Measurements from ENCODE around the gene SLC2A5.

SLC2A5 gene

DNA sequence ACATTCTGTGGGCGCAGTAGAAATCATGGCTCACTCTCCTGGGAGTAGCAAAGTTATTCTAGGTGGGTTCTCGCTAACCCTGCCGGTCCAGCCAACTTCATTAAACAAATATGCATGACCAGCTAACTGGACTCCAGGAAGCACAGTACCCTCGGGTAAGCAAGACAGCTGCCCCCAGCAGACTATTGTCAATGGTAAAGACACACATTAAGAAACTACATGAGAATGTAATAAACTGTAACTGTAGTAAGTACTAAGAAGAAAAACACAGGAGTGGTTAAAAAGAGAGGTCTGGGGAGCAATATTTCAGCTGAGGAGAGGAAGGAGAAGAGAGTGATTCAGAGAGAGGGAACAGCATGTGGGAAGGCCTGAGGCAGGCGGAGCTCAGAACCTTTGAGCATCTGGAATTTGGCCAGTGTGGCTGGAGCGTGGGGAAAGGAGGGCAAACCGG lies 7.4 kb downstream of the SLC2A5 start:
- TF ChIP-seq, protein P1, sequence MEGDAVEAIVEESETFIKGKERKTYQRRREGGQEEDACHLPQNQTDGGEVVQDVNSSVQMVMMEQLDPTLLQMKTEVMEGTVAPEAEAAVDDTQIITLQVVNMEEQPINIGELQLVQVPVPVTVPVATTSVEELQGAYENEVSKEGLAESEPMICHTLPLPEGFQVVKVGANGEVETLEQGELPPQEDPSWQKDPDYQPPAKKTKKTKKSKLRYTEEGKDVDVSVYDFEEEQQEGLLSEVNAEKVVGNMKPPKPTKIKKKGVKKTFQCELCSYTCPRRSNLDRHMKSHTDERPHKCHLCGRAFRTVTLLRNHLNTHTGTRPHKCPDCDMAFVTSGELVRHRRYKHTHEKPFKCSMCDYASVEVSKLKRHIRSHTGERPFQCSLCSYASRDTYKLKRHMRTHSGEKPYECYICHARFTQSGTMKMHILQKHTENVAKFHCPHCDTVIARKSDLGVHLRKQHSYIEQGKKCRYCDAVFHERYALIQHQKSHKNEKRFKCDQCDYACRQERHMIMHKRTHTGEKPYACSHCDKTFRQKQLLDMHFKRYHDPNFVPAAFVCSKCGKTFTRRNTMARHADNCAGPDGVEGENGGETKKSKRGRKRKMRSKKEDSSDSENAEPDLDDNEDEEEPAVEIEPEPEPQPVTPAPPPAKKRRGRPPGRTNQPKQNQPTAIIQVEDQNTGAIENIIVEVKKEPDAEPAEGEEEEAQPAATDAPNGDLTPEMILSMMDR (IDR thresholded peaks at IDR 0.05; ENCODE audit: low read length, missing control alignments) = no peak
- no peak overlapping the region for H3K4me3 ChIP-seq (replicated peaks; ENCODE audit: low read depth, low read length)
- DNase-seq (ENCODE audit: low read depth) = no peak

DNA sequence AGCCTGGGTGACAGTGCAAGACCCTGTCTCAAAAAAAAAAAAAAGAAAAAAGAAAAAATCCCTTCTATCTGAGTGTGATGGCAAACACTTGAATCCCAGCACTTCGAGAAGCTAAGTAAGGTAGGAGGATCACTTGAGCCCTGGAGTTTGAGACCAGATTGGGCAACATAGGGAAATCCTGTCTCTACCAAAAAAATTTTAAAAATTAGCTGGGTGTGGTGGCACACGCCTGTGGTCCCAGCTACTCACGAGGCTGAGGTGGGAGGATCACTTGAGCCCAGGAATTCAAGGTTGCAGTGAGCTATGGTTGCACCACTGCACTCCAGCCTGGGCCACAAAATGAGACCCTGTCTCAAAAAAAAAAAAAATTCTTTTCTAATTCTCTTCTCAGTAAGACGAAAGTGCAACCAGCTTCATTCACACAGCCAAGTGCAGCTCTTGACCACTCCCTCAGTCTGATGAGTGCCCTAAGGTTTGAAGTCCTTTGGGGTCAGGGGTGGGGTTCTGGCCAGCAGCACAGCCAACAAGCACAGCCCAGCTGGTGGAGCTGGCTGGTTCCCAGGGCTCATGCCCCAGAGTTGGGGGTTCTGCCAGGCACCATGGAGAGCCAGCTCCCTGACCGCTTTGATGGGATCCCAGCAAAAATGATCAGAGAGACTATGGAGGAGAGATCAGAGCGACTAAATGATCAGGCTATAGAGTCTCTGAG lies 8.0 kb downstream of the SLC2A5 start:
- no peak for DNase-seq (ENCODE audit: low read depth)
- H3K4me3 ChIP-seq (replicated peaks; ENCODE audit: low read depth, low read length) = no peak overlapping the region
- TF ChIP-seq, protein P1 (IDR thresholded peaks at IDR 0.05; ENCODE audit: low read length, missing control alignments) = no peak

DNA sequence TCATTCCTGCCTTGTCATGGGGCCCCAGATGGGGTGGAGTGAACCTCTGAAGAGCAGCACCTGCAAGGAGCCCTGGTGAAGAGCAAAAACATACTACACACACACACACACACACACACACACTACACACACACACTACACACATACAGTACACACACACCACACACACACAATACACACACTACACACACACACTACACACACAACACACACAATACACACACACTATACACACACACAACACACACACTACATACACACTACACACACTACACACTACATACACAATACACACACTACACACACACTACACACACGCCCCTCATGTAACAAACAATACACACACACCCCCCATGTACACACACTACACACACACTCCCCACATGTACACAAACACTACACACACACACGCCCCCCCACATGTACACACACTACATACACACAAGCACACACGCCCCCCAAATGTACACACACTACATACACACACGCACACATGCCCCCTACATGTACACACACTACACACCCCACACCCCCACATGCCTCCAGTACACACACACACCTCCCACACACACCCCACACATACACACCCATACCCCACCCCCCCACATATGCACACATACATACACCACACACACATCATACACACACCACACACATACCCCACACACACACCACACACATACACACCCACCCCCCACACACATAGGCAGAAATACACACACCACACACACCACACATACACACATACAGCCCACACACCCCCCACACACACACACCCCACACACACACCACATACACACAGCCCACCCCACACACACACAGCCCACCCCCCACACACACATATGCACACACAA lies 9.3 kb downstream of the SLC2A5 start:
- no peak overlapping the region for H3K4me3 ChIP-seq (replicated peaks; ENCODE audit: low read depth, low read length)
- TF ChIP-seq, protein P1 (IDR thresholded peaks at IDR 0.05; ENCODE audit: low read length, missing control alignments) = no peak
- no peak for DNase-seq (ENCODE audit: low read depth)

DNA sequence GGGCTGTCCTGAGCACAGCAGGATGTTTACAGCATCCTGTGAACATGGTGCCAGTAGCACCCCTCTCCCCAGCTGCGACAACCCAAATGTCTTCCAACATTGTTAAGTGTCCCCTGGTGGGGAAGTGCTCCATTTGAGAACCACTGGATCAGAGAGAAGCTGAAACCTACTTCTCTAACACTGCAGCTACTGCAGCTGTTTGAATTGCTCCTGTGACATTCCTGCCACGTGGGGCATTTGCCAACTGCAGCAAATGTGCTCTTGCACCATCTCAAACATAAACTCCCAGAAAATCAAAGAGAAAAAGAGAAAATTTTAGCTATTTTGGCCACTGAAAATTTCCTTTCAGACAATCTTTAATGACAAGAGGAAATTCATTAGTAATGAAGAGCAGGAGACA lies 11.0 kb downstream of the SLC2A5 start:
- DNase-seq (ENCODE audit: low read depth) = peak; percentile 24
- TF ChIP-seq, protein P1 (IDR thresholded peaks at IDR 0.05; ENCODE audit: low read length, missing control alignments) = peak; percentile 30
- no peak overlapping the region for H3K4me3 ChIP-seq (replicated peaks; ENCODE audit: low read depth, low read length)

DNA sequence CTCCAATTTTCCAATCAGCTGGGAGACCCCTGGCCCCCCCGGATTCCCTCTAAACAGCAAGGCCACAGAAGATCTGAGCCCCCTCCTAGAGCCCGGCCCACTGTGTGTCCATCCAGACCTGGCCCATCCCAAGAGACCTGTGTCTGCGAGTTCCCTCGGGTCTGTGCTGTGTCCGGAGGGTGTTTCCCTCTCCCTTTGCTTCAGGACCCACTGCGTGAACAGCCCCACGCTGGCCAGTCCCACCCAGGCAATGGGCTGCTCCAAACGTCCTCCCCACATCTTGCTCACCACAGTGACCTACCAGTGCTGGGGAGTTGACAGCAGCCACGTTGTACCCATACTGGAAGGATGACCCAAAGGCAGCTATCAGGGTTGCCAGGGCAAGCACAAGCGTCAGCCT lies 11.6 kb downstream of the SLC2A5 start:
- TF ChIP-seq, protein P1 (IDR thresholded peaks at IDR 0.05; ENCODE audit: low read length, missing control alignments) = no peak
- no peak for DNase-seq (ENCODE audit: low read depth)
- H3K4me3 ChIP-seq (replicated peaks; ENCODE audit: low read depth, low read length) = no peak overlapping the region

DNA sequence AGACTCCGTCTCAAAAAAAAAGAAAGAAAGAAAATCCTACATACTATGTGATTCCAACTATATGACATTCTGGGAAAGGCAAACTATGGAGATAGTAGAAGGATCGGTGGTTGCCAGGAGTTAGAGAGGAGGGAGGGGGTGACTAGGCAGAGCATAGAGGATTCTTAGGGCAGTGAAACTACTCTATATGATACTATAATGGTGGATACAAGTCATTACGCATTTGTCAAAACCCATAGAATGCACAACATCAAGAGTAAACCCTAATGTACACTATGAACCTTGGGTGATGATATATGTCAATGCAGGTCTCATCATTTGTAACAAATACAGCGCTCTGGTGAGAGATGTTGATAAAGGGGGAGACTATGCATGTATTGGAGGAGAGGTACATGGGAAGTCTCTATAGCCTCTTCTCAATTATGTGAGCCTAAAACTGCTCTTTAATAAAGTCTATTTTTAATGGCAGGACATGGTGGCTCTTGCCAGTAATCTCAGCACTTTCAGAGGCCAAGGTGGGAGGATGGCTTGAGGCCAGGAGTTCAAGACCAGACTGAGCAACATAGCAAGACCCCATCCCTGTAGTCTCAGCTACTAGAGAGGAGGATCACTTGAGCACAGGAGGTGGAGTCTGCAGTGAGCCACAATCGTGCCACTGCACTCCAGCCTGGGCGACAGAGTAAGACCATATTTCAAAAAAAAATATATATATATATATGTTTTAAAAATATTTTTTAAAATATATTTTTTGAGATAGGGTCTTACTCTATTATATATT lies 17.0 kb downstream of the SLC2A5 start:
- H3K4me3 ChIP-seq (replicated peaks; ENCODE audit: low read depth, low read length) = no peak overlapping the region
- TF ChIP-seq, protein P1 (IDR thresholded peaks at IDR 0.05; ENCODE audit: low read length, missing control alignments) = no peak
- DNase-seq (ENCODE audit: low read depth) = no peak
